IPS-NIHi11 (cell line): Measurements from ENCODE around the gene ZBED2.

Experiments
- DNase-seq: peaks from one replicate; pipeline ENCODE4 v3.0.0; 2012; ENCODE audit warnings: mixed read lengths, low spot score

ZBED2 gene

DNA sequence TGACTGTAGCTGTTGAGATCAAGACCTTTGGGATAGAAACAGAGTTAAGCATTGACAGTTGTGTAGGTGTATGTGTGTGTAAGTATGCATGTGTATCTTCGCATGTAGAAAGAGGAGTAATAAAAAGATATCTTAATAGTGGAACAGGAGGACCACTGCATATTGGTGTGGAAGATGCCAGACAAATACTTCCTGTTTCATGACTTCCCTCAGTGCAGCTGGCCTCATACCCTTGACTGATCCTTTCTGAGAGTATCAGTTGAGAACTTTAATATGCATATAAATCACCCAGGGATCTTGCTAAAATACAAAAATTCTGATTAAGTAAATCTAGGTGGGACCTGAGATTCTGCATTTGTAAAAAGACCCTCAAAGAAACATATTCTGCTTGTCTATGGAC lies 8.5 kb upstream of the ZBED2 start:
- no peak for DNase-seq

DNA sequence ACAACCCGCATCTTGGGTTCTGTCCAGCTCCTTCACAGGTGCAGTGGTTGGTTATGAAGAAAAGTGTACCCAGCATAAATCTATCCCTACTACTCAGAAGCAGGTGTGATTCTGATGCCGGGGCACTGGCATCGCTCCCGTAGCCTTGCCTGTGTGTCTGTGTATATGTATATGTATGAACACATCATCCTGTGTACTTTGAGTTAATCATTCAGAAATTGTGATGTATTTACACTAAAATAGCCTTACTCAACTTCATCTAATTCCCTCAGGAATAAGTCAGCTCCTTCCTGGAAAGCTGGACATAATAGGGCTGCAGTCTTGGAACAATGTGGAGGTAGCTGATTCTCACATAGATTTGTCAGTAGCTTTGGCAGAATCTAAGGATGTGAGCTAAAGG lies 6.7 kb upstream of the ZBED2 start:
- no peak for DNase-seq

DNA sequence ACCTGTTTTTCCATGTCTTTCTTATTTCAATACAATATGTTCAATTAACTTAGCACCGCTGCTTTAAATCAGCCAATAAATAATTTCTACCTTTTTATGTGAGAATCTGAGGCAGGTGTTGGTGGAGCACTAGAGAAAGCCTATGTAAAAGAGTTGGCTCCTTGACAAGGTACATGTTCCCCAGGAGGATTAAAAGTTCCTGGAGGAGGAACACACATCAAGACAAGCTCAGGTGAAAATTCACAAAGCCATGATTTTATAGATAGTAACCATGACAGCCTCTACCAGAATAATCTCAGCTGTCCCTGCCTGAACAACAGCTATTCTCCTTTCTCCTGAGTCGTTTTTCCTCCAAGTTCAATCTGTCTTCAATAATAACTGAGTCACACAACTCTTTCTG lies 3.4 kb upstream of the ZBED2 start:
- DNase-seq = no peak

DNA sequence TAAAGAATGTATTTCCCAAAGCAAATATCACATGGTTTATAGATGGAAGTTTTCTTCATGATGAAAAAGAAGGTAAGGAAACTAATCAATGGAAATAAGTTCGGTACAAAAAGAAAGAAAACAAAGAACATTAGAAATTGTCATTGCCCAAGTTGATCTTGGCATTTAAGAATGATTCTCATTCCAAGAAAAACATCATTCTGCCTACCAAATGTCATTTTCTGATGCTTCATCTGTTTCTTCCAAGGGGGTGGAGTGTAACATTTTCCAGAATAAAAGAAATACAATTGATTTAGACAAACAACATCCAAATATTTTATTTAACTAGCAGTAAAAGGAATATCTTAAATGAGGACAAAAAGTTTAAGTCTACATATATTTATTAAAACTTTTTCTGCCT lies 3.0 kb upstream of the ZBED2 start:
- DNase-seq = no peak

DNA sequence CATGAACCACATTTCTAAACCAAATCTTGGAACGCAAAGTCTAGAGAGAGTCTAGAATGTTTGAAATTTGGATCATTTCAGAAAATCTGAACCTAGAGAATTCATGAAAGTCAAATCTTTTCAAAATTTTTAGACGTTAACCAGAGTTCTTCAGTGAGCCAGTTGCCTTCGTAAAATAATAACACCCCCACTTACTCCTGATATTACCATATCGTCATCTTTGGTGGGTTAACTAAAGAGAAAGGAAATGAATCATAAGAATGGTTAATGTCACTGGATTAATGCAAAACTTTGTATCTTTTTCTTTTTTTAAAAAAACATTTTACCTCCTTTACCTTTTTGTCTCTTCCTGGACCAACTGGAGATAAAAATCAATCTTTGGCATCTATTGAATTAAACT lies 1.2 kb upstream of the ZBED2 start:
- no peak for DNase-seq

DNA sequence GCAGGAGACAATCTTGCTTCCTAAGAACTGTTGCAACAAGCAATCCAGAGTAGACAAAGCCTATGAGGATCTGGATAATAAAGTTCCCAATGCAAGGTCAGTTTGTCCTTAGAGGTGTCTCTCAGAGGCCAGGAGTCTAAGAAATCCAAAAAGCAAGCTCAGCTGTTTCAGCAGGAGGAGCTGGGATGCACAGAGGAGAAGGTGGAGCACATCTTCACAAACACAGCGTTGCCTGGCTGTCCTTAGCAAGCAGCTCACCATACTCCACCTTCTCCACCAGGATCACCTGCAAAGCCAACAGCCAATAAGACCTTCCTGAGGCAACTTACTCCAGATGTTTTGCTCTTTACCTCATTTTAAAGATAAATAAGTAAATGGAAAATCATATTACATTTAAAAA lies 365 bp downstream of the ZBED2 start:
- no peak for DNase-seq

DNA sequence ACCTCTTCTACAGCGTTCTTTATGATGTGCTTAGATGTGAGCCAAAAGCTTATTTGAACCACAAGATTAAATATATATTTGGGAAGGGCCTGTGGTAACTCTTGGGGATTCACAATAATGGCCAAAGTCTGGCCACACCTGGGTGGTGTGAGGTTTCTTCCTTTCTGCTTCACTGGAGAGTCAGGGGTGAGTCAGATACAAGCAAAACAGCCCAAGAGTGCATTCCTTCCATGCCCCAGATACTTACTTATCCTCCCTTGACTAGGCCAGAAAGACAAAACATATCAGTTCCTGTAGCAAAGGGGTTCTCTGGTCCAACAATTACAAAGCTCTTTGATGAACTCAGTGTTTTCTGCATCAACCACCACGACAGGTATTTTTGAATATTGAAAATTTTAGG lies 941 bp downstream of the ZBED2 start:
- DNase-seq = peak; percentile 20

DNA sequence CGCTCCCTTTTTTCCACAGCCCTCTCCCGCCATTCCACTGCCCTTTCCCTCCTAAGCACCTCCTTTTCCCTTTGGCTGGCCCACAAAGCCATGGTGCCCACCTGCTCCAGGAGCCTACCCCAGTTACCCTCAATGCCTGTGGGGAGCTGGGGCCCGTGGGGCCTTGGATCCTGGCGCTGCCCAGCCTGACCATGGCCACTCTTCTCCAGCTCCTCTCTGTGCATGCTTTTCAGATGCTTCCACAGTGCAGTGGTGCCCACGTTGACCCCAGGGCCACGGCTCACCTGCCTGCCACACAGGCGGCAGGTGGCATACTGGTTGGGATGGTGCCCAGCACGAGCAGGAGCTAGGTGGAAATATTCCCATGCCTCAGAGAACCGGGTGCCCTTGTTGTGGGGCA lies 1.5 kb downstream of the ZBED2 start:
- DNase-seq = no peak

DNA sequence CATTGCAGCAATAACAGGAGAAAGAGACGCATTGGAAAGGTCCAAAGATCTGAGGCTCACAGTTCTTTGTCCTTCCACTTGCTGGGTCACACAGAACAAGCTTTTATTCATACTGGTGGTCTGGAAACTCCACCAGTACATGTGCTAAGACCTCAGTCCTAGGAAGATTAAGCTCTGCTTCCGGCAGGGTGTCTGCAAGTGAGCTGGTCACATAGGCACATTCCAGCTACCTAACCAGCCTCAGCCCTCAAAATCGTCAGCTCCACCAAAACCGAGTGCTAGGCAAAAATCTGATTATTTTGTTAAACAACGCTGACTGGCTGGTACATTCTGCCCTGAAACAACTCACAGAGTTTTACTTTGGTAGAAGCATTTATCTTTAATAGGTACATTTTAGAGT lies 2.2 kb downstream of the ZBED2 start:
- DNase-seq = no peak

DNA sequence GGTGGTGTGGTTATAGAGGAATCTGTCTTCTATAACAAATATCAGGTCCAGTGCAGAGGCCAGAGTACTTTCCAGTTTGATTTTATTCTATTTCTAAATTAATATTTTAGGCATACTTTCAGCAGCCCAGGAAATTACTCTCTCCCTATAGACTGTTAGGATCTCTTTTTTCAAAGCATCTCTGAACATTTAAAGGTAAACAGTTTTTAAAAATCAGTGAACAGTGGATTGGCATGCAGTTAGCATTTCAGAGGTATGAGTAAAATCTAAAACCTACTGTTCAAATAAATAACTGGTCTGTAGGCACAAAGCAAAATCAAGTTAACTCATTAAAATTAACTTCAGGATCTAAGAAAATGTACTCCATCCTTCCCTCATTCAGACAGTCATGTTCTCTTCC lies 3.0 kb downstream of the ZBED2 start:
- no peak for DNase-seq

DNA sequence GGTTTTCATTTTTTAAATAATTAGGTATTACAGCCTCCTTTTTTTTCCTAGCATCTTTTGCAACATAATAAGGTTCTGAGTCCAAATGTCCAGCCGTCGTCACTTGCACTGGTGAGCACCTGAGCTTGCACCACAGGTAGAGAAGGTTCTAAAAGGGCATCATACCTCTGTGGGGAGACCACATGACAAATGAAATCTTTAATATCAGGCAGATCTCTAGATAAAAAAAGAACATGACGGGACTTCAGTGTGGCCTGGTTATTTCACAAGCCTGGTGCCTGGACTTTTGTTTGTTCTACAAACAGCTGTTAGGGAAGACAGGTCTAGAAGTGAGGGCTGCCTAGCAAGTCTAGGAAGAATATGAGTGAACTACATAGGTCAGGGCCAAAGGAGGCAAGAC lies 3.6 kb downstream of the ZBED2 start:
- DNase-seq = no peak

DNA sequence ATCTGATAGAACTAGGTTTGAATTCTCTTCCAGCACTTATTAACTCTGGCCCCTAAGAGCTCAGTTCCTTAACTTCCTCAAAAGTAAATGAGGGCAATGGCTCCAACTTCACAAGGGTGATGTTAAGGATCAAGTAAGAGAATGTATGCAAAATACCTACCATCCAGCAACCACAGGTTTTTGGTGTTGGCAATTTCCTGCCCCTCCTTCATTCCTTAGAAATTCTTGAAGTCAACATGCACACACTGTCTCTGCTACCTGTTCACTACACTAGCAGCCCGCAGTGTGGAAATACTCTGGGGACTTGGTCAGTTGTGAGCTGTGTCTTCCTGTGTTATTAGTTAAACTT lies 5.0 kb downstream of the ZBED2 start:
- no peak for DNase-seq

DNA sequence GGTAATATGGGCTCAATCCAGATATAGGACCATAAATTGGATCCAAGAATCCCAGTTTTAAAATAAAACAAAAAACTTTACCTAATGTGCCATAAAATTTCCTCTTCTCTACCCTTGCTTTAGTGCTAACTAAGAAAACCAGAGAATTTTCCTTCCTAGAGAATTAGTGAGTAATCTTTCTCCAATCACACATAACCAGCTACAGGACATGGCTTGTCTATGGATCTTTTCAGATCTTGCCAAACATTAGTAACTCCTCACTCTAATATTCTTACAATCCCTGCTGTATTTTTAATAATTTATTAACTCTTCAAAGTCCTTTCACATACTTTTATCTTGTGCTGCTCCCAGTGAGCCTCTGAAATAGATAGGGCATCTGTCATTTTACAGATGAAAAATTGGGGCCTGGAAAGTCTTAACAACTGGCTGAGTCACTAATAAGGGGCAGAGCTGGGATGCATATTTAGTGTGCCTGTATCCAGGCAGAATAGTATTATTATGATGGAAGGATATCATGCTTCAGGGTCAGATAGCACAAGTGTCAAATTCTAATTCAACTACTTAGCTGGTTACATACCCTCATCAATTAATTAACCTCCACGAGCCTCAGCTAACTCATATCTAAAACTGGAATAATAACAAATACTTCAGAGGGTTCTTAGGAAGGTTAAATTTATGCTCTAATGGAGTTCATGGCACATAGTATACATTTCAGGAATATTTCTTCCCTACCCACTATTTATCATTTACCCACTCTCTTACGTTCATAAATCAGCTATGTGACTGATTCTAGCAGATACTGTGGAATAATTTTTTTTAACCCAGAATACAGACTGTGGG lies 5.6 kb downstream of the ZBED2 start:
- no peak for DNase-seq

DNA sequence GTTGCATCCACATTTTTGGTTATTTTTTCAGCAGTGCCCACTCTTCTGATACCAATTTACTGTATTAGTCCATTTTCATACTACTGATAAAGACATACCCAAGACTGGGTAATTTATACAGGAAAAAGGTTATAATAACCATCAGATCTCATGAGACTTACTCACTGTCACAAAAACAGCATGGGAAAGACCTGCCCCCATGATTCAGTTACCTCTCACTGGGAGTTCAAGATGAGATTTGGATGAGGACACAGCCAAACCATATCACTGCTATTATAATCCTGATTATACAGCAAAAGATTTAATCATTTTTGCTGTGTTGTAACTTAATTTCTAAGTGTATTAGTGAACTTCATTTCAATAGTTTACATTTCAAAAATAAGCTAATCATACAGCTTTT lies 6.6 kb downstream of the ZBED2 start:
- no peak for DNase-seq

DNA sequence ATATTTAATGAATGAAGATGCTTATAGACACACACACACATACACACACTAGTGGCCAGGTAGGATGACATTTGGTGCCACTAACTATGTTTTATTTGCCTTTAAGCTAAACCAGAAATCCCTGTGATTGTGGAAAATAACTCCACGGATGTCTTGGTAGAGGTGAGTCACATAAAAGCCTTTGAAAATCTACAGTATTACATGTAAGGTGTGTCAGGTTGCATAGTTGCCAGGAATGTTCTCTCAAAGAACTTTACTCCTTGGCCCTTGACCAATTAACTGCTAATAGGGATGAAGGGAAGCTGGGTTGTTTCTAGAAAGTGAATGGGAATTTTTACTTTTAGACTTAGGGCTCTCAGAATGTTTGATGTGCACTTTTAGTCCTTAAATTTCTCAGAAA lies 9.9 kb downstream of the ZBED2 start:
- DNase-seq = no peak

DNA sequence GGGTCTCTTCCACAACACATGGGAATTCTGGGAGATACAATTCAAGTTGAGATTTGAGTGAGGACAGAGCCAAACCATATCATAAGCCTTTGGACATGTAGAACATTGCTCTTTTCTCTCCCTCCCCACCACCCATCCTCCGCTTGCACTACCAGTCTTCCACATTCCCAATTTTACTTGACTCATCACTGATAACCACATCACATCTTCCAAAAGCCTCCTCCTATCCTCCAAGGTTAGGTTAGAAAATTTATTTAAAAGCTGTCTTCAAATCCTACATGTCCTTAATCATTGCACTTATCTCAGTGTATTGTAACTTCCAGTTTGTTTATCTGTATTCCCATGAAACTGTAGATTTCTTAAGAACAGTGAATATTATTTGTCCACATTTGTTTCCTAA lies 10.4 kb downstream of the ZBED2 start:
- DNase-seq = no peak

DNA sequence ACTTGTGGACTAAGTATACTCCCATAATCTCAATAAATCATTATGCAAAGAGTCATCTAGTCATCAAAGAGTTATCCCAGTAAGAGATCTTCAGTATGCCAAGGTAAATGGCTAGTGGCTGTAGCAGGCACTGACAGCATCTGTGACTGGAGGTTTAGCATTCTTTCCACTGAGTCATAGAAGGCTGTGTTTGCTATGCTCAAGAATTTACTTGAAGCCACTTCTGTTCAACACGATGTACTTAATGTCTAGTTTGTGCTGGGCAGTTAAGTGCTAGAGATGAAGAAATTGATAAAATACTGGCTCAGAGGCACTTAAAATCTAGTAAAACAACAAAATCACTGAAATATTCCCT lies 13.0 kb downstream of the ZBED2 start:
- no peak for DNase-seq

DNA sequence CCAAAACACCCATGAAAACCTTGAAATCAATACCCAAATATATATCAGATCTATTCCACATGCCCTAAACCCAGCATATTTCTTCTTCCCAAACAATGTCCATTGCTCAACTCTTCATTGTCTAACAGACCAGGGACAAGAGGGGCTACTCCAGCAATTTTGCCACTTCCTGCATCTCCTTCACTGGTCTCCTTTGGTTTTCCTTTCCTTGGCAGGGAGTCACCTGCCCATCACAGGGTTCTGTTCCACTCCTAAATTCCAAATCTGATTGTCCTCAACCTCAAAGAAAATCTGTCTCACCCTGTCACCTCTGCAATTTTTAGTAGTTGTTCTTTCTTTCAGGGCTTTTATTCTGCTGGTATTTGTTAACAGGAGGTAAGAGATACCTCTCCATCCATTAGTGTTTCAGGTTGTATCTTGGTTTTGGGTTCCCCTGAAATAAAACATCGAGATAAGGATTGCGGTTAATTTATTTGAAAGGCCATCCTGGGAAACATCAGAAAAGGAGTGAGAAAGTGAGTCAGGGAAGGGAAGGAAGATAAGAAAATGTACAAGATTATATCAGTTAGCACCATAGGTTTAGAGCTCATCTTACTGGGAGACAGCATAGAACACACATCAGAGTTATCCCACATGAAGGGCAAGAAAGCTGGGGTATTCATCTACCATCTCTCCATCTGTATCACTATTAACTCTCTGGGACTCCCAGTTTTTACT lies 13.6 kb downstream of the ZBED2 start:
- no peak for DNase-seq

DNA sequence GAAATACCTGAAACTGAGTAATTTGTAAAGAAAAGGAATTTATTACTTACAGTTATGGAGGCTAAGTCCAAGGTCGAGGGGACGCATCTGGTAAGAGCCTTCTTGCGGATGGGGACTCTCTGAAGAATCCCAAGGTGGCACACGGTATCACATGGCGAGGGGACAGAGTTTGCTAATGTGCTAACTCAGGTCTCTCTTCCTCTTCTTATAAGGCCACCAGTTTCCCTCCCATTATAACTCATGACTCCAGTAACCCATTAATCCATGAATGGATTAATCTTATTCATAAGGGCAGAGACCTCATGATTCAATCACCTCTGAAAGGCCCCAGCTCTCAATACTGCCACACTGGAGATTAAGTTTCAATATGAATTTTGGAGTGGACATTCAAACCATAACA lies 15.7 kb downstream of the ZBED2 start:
- no peak for DNase-seq

DNA sequence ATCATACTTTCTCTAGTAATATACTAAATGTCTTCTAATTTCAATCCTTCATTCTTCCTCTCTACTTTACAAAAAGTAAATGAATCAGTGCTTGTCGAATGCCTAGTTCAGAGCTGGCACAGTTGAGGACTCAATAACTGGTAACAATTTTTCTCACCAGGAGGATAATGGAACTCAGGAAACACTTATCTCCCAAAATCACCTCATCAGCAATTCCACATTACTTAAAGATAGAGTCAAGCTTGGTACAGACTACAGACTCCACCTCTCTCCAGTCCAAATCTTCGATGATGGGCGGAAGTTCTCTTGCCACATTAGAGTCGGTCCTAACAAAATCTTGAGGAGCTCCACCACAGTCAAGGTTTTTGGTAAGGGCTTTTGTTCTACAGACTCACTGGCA lies 16.3 kb downstream of the ZBED2 start:
- no peak for DNase-seq

DNA sequence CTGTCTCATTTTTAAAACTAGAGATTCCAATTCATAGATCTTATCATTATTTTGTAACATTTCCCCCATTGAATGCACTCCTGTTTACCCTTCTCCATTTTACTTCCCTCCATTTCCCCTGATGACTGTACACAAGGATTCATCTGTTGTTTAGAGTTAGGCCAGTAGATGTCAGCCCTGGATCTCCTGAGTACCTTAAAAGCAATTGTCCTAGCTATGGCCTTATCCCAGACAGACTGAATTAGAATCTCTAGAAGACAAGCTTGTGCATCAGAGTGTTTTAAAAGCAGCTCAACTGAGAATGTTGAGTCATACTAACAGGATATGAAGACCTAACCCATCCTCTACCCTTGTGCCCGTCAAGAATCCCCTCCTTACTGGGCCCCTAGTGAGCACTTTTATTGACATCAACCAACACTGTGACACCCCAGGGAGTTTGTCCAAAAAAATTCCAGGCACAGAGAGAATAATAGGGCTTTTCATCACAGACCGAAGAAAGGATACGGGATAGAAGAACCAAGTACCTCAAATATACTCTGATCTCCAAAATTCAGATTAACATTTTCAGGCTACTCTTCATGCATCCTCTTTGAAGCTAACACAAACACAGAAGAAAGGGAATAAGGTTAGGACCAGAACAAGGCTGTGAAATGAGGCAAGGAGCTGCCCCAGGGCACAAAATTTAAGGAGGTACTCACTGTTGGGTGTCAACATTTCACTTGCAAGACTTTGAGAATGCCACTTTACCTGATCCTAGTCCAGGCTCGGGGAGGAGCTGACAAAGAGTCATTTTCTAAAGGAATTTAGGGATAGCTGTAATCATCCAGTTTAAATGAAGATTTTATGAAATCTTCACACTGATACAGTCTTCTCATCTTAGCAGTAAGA lies 17.1 kb downstream of the ZBED2 start:
- DNase-seq = peak; percentile 37

DNA sequence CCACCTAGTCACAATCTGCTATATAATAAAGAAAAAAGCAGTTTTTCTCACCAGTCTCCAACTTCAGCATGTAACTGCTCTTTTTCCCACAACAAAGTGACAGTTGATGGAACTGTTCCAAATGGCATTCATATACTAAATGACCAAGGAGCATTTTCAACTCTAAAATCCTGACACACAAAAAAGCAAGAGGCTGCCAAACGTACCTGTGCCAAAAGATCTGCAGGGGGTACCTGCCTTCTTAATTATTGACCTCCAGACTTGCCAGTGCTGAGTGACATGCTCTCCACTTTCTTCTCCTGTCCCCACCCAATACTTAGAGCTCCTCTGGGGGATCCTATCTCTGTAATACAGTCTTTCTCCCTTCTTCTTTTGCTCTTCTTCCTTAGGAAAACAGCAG lies 18.0 kb downstream of the ZBED2 start:
- DNase-seq = no peak

DNA sequence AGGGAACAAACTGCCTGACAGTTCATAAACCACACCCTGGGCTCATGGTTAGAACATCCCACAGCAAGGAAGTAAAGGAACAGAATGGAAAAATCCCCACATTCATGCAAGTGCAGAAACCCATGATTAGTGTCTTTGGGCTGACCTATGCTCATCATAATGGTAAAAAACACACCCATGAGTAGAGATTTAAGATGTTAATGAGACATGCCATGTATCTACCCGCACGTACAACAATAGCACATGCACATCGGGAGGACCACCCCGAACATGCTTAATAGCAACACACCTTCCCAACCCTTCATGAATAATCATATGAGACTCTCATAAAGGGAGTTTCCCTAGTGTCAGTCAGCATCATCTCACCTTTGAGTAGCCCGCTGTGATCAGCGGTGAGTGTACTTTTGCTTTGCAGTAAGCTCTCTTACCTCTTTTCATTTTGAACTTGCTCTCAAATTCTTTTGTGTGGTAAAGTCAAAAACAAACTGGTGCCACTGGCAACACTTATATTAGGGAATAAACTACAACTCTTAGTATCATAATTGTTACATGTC lies 23.2 kb downstream of the ZBED2 start:
- no peak for DNase-seq
